ENCODE measurements around the gene NPHS2.

Gene NPHS2

DNA sequence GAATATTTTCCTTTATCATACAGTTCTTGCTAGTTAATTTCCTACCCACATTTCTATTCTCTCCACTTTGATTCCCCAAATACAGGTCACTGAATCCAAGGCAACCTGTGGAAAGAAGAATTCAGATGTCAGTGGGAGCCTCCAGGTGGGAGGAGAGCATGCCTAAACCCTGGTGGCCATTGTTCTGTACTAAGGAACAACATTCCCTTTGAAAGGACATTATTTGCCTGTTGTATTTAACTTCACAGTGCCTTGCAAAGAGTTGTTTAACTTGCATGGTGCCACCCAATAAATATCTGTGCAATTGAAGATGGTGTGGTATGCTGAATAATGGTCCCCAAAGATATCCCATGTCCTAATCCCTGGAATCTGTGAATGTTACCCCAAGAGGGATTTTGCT is 21.3 kb downstream of the NPHS2 start:
- no peaks in the 10 kb centered on the region for H3K9me3 Mint-ChIP-seq
- H3K4me1 Mint-ChIP-seq, result no peaks in the 10 kb centered on the region
- no peaks in the 10 kb centered on the region for H3K27me3 Mint-ChIP-seq (ENCODE audit: low read depth)
- H3K27ac Mint-ChIP-seq, result peak overlapping the region in 1 of 3 experiments; percentile 27
- H3K4me3 Mint-ChIP-seq, result no peak overlapping the region
- TF ChIP-seq, protein P1, sequence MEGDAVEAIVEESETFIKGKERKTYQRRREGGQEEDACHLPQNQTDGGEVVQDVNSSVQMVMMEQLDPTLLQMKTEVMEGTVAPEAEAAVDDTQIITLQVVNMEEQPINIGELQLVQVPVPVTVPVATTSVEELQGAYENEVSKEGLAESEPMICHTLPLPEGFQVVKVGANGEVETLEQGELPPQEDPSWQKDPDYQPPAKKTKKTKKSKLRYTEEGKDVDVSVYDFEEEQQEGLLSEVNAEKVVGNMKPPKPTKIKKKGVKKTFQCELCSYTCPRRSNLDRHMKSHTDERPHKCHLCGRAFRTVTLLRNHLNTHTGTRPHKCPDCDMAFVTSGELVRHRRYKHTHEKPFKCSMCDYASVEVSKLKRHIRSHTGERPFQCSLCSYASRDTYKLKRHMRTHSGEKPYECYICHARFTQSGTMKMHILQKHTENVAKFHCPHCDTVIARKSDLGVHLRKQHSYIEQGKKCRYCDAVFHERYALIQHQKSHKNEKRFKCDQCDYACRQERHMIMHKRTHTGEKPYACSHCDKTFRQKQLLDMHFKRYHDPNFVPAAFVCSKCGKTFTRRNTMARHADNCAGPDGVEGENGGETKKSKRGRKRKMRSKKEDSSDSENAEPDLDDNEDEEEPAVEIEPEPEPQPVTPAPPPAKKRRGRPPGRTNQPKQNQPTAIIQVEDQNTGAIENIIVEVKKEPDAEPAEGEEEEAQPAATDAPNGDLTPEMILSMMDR (IDR thresholded peaks at IDR 0.05; ENCODE audit: unreplicated experiment in 3 of 3), result no peak
- peaks cover 12% of the 10 kb centered on the region for H3K36me3 Mint-ChIP-seq (ENCODE audit: low read depth)

DNA sequence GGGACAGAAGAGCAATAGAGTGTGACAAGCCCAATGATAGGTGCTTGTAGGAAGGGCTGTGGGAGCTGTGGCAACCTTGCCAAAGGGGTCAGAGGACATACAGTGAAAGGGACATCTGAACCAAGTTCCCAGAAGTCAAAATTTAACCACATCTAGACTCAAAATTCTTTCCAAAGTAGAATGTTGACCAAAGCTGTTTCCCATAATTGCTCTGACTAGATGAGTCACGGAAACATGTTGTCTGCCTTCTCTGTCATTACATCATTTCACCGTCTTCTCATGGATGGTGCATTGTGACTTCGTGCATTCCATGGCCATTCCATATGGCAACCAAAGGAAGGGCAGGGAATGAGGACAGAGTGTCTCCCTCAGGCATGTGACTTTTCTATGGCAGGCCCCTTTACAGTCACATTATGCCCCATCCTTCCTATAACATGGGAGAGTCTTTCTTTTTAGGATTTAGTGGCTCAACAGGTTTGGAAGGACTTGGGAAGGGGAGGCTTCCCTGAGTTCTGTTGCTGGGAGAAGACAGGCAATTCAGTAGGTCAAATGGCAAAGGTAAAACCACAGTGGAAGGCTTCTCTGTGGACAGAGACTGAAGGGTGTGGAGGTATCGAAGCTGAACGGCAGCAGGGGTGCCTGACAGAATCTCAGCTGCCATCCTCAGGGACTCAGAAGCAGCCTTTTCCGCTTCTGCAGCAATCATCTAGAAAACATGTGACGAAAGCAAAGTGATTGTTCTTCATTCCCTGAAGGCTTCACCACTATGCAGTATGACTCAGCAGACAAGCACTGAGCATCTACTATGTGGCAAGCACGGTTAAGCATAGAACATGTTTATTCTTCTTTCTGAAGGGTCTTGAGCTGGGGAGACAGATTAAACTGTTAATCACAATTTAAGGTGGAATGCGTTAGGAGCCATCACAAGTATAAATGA is 24.7 kb downstream of the NPHS2 start:
- TF ChIP-seq, protein P1 (IDR thresholded peaks at IDR 0.05; ENCODE audit: unreplicated experiment in 3 of 3), result no peak
- H3K9me3 Mint-ChIP-seq, result no peaks in the 10 kb centered on the region
- peaks cover under 1% of the 10 kb centered on the region for H3K4me1 Mint-ChIP-seq
- no peaks in the 10 kb centered on the region for H3K27me3 Mint-ChIP-seq (ENCODE audit: low read depth)
- no peak overlapping the region for H3K4me3 Mint-ChIP-seq
- H3K27ac Mint-ChIP-seq, result peak overlapping the region in 1 of 3 experiments; percentile 32
- H3K36me3 Mint-ChIP-seq (ENCODE audit: low read depth), result peaks cover 4% of the 10 kb centered on the region

DNA sequence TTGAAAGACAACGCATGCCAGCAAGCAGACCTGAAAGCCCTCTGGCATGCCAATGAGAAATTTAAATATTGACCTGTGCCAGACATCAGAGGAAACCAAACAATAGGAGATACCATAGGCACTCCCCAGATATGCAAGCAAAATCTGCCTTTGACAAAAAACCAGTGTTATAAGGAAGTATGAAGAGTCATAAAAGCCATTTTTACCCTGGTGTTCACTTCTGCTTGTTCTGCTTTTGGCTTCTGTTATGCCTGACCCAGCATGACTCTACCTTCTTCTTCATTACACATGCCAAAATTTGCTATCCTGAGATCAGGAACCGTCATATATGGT is 26.4 kb downstream of the NPHS2 start:
- Mint-ChIP-seq H3K27ac (peak overlapping the region in 2 of 3 experiments; percentile 15 to 33), H3K27me3 (ENCODE audit: low read depth) (no peaks in the 10 kb centered on the region), H3K9me3 (no peaks in the 10 kb centered on the region), H3K36me3 (ENCODE audit: low read depth) (peaks cover 4% of the 10 kb centered on the region), H3K4me3 (no peak overlapping the region), H3K4me1 (peaks cover 12% of the 10 kb centered on the region)
- TF ChIP-seq, protein P1 (IDR thresholded peaks at IDR 0.05; ENCODE audit: unreplicated experiment in 3 of 3), result no peak

DNA sequence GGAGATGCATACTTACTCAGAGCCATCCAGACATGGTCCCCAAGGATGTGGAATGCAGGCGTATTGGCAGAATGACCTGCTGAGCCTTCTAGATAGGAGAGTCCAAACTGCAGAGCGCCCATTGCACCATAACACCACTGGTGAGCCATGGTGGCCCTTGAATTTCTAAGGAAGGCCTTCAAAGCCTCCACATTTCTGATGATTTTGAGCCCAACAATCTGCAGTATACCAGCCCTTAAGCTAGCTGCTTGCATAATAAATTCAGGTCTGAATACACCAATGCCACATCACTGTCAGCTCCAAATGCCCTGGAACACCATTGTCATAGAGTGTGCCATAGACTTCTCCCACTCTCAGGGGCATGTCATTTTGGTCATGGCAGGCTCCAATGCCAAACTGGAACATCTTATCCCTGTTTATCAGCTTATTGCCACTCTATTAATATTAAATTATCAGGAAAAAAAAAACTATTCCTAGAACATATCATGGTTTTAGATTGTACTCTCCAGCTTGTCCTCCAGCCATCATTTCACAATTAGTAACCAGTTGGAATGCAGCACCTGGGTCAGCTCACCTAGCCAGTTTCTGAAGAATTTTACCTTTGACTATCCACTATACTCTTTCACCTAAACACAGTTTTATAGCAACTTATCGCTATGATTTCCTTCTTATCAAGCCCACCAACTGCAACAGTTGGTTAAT is 26.9 kb downstream of the NPHS2 start:
- Mint-ChIP-seq H3K27me3 (ENCODE audit: low read depth) (no peaks in the 10 kb centered on the region), H3K4me3 (no peak overlapping the region), H3K4me1 (peaks cover 12% of the 10 kb centered on the region), H3K36me3 (ENCODE audit: low read depth) (peaks cover 4% of the 10 kb centered on the region), H3K9me3 (no peaks in the 10 kb centered on the region), H3K27ac (peak overlapping the region in 2 of 3 experiments; percentile 15 to 33)
- TF ChIP-seq, protein P1 (IDR thresholded peaks at IDR 0.05; ENCODE audit: unreplicated experiment in 3 of 3), result no peak

DNA sequence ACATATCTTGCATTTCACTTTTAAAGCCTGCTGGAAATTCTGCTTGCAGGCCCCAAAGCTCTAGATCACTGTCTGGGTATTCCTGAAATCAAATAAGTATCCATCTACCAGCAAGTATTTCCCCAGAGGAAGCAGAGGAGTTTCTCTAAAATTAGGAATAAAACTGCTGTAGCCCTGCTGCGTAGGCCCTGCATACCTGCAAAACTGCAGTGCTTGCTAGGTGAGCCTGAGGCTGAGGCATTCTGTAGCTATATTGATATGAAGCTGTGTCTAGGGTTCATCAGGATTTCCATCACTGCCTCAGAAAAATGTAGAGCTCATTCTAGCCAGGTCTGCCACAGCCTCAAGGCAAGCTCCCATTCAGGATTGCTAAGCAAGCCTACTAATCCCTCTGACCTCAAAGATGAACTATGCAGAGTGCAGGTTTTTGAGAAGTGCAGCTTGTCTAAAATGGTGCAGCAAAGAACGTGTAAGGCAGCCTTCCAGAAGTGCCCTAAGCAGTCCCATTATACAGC is 28.7 kb downstream of the NPHS2 start:
- TF ChIP-seq, protein P1 (IDR thresholded peaks at IDR 0.05; ENCODE audit: unreplicated experiment in 3 of 3), result no peak
- H3K27ac Mint-ChIP-seq, result peak overlapping the region in 1 of 3 experiments; percentile 82
- peaks cover 4% of the 10 kb centered on the region for H3K36me3 Mint-ChIP-seq (ENCODE audit: low read depth)
- H3K27me3 Mint-ChIP-seq (ENCODE audit: low read depth), result no peaks in the 10 kb centered on the region
- H3K4me1 Mint-ChIP-seq, result peaks cover 12% of the 10 kb centered on the region
- H3K9me3 Mint-ChIP-seq, result peaks cover 2% of the 10 kb centered on the region
- no peak overlapping the region for H3K4me3 Mint-ChIP-seq
